IPS DF 6.9 (cell line): ENCODE results near the gene CKM.
"Not testable (repeated sequence)": the region's sequence is repeated elsewhere in the genome, so short reads cannot be mapped to it uniquely, and the experiment has no call there.

ENCODE experiments used
- DNase-seq: peaks from one replicate; pipeline ENCODE4 v3.0.0-alpha.2; 2013; ENCODE audit warnings: low read depth, low spot score
- H3K27ac ChIP-seq: one replicate; pipeline ENCODE4 v1.5.1; 2013; ENCODE audit warnings: low read length, control low read depth
- H3K27me3 ChIP-seq: 2 replicates; pipeline ENCODE4 v1.6.1; 2013; ENCODE audit warnings: mild to moderate bottlenecking, low read length; ENCODE audit not compliant: control insufficient read depth, insufficient read depth
- H3K36me3 ChIP-seq: 2 replicates; pipeline ENCODE4 v1.6.1; 2013; ENCODE audit warnings: low read length; ENCODE audit not compliant: control insufficient read depth, insufficient read depth
- H3K4me1 ChIP-seq: 2 replicates; pipeline ENCODE4 v1.6.1; 2013; ENCODE audit warnings: low read length; ENCODE audit not compliant: control insufficient read depth, insufficient read depth
- H3K4me3 ChIP-seq: 2 replicates; pipeline ENCODE4 v1.5.1; 2013; ENCODE audit warnings: mild to moderate bottlenecking, low read length
- H3K9me3 ChIP-seq: 2 replicates; pipeline ENCODE4 v1.6.1; 2013; ENCODE audit warnings: low read length, inconsistent platforms; ENCODE audit not compliant: control insufficient read depth, insufficient read depth
- WGBS: extraction: QIAGEN DNeasy Blood & Tissue Kit; methylation state at CpG from one replicate; pipeline ENCODE4 v1.1.7; 2013; ENCODE audit warnings: mixed read lengths, missing lambda C conversion rate; ENCODE audit not compliant: insufficient read length, insufficient coverage; 5-methylcytosine and 5-hydroxymethylcytosine counted together

Gene CKM

GRCh38 chr19:45271735-45272108, 51.0 kb downstream of the CKM start:
- H3K36me3 ChIP-seq, result peaks cover 12% of the 10 kb centered on the region
- no peak for DNase-seq
- no peak overlapping the region for H3K4me3 ChIP-seq
- no peaks in the 10 kb centered on the region; the same call in 1 of the 2 replicates for H3K27me3 ChIP-seq
- no CpG with 5 or more reads among the region's 7 CpGs for WGBS
- no peak overlapping the region for H3K27ac ChIP-seq
- no peaks in the 10 kb centered on the region for H3K9me3 ChIP-seq
- no peaks in the 10 kb centered on the region; the same call in 1 of the 2 replicates for H3K4me1 ChIP-seq

GRCh38 chr19:45271098-45271734, 51.5 kb downstream of the CKM start:
- no peaks in the 10 kb centered on the region; the same call in 1 of the 2 replicates for H3K27me3 ChIP-seq
- H3K9me3 ChIP-seq, result no peaks in the 10 kb centered on the region
- peaks cover 12% of the 10 kb centered on the region for H3K36me3 ChIP-seq
- no CpG with 5 or more reads among the region's 21 CpGs for WGBS
- DNase-seq, result no peak
- no peaks in the 10 kb centered on the region; the same call in 1 of the 2 replicates for H3K4me1 ChIP-seq
- H3K4me3 ChIP-seq, result no peak overlapping the region
- no peak overlapping the region for H3K27ac ChIP-seq

DNA sequence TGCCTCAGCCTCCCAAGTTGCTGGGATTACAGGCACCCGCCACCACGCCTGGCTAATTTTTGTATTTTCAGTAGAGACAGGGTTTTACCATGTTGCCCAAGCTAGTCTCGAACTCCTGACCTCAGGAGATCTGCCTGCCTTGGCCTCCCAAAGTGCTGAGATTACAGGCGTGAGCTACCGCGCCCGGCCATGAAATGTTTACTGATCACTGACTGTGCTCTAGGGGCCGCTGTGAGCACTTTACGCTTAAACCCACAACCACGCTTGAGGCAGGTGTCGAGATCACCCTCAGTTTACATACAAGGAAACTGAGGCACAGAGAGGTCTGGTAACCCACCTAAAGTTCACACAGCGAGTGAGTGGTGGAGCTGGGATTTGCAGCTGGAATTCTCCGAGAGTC, 52.7 kb downstream of the CKM start:
- no CpG with 5 or more reads among the region's 13 CpGs for WGBS
- not testable (repeated sequence) for H3K36me3 ChIP-seq, H3K27ac ChIP-seq, H3K9me3 ChIP-seq, DNase-seq, H3K27me3 ChIP-seq, H3K4me1 ChIP-seq, H3K4me3 ChIP-seq

- no CpG with 5 or more reads among the region's 12 CpGs for WGBS
Measured at GRCh38 chr19:45267296-45267695, 55.4 kb downstream of the CKM start.

DNA sequence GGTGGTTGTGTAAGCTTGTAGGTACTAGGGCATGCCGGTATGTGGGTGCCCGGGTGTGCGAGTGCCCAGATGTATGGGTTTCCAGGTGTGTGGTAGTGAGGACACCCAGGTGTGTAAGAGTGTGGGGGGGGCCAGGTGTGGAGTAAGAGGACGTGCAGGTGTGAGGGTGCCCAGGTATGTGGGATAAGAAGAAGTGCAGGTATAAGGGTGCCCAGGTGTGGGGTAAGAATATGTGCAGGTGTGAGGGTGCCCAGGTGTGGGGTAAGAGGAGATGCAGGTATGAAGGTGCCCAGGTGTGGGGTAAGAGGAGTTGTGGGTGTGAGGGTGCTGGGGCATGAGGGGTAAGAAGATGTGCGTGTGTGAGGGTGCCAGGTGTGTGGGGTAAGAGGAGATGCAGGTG, 57.3 kb downstream of the CKM start:
- Histone ChIP-seq H3K4me1 (no peaks in the 10 kb centered on the region), H3K9me3 (no peaks in the 10 kb centered on the region), H3K4me3 (no peak overlapping the region), H3K27me3 (no peaks in the 10 kb centered on the region; the same call in 1 of the 2 replicates), H3K27ac (no peak overlapping the region), H3K36me3 (0 out of 2 replicates have a peak, but pooled peaks cover 4% of the 10 kb centered on the region)
- DNase-seq, result no peak
- WGBS, result 100% methylated on average over 1 of the region's 5 CpGs

More at GRCh38 chr19:45267296-45267695, 55.4 kb downstream of the CKM start:
- Histone ChIP-seq H3K27me3 (no peaks in the 10 kb centered on the region; the same call in 1 of the 2 replicates), H3K27ac (no peak overlapping the region), H3K4me1 (no peaks in the 10 kb centered on the region), H3K36me3 (peaks cover 10% of the 10 kb centered on the region), H3K4me3 (no peak overlapping the region), H3K9me3 (no peaks in the 10 kb centered on the region)
- DNase-seq, result no peak

DNA sequence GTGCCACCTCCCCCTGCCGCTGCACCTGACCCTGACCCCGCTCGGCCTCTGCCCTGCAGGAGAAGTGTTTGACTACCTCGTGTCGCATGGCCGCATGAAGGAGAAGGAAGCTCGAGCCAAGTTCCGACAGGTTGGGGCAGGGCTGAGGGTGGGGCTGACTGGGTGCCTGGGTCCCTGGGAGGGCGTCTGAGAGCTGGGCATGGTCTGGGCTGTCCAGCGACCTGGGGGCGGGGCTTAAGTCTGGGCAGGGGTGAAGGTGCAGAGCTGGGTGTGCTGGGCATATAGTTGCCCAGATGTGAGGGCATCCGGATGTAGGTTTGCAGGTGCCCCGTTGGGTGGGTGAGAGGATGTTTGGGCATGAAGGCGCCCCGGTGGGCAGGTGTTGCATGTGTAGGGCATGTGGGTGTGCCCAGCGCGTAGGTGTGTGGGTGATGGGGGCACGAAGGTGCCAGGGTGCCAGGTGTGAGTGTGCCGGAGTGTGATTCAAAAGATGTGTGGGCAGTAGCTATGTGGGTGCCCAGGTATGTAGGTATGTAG, 57.8 kb downstream of the CKM start:
- no peak for DNase-seq
- H3K4me3 ChIP-seq, result no peak overlapping the region
- no peak overlapping the region for H3K27ac ChIP-seq
- no peaks in the 10 kb centered on the region for H3K4me1 ChIP-seq
- no peaks in the 10 kb centered on the region for H3K9me3 ChIP-seq
- 0 out of 2 replicates have a peak, but pooled peaks cover 4% of the 10 kb centered on the region for H3K36me3 ChIP-seq
- no peaks in the 10 kb centered on the region; the same call in 1 of the 2 replicates for H3K27me3 ChIP-seq
- WGBS, result no CpG with 5 or more reads among the region's 19 CpGs

DNA sequence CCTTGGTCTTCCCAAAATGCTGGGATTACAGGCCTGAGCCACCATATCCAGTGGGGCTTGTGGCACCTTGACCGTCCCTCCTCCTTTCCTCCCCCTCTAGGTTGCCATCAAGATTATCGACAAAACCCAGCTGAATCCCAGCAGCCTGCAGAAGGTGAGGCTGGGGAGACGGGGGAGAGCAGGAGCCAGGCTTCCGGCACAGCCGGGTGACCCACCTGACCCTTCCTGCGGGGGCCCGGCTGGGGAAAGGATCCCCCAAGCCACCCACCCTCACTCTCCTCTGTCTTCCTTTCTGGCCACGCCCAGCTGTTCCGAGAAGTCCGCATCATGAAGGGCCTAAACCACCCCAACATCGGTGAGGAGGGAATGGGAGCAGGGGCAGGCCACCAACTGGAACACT, 59.7 kb downstream of the CKM start:
- no peak overlapping the region for H3K27ac ChIP-seq
- no peaks in the 10 kb centered on the region for H3K9me3 ChIP-seq
- no CpG with 5 or more reads among the region's 11 CpGs for WGBS
- no peaks in the 10 kb centered on the region; the same call in 1 of the 2 replicates for H3K27me3 ChIP-seq
- H3K4me1 ChIP-seq, result no peaks in the 10 kb centered on the region
- DNase-seq, result no peak
- no peak overlapping the region for H3K4me3 ChIP-seq
- peaks cover 6% of the 10 kb centered on the region; the same call in 1 of the 2 replicates for H3K36me3 ChIP-seq

GRCh38 chr19:45262570-45262969, 60.1 kb downstream of the CKM start:
- Histone ChIP-seq H3K9me3 (no peaks in the 10 kb centered on the region), H3K27me3 (no peaks in the 10 kb centered on the region; the same call in 1 of the 2 replicates), H3K36me3 (peaks cover 6% of the 10 kb centered on the region; the same call in 1 of the 2 replicates), H3K27ac (no peak overlapping the region), H3K4me3 (no peak overlapping the region), H3K4me1 (no peaks in the 10 kb centered on the region)
- no peak for DNase-seq
- WGBS, result no CpG with 5 or more reads among the region's 6 CpGs

GRCh38 chr19:45258862-45259261, 63.8 kb downstream of the CKM start:
- Histone ChIP-seq H3K4me1 (no peaks in the 10 kb centered on the region), H3K27me3 (no peaks in the 10 kb centered on the region), H3K4me3 (no peak overlapping the region), H3K9me3 (no peaks in the 10 kb centered on the region), H3K36me3 (peaks cover 2% of the 10 kb centered on the region; the same call in 1 of the 2 replicates), H3K27ac (no peak overlapping the region)
- no CpG with 5 or more reads among the region's 19 CpGs for WGBS
- no peak for DNase-seq

- H3K4me1 ChIP-seq, result no peaks in the 10 kb centered on the region
Measured at GRCh38 chr19:45256836-45257235, 65.8 kb downstream of the CKM start.

More at GRCh38 chr19:45256836-45257235, 65.8 kb downstream of the CKM start:
- H3K27ac ChIP-seq, result no peak overlapping the region
- H3K27me3 ChIP-seq, result no peaks in the 10 kb centered on the region
- no peak overlapping the region for H3K4me3 ChIP-seq
- no peak for DNase-seq
- WGBS, result no CpG with 5 or more reads among the region's 4 CpGs
- no peaks in the 10 kb centered on the region for H3K9me3 ChIP-seq
- H3K36me3 ChIP-seq, result peaks cover 2% of the 10 kb centered on the region; the same call in 1 of the 2 replicates
